Measurements from ENCODE around the gene YKT6. TPM values are rescaled to one million over a fixed set of nuclear protein-coding genes. Genes with fewer than 3 reads are reported as not detected.

Gene YKT6
- total and polyA plus RNA-seq, 2 experiments from 2014 or later = 33.5 to 114 TPM

DNA sequence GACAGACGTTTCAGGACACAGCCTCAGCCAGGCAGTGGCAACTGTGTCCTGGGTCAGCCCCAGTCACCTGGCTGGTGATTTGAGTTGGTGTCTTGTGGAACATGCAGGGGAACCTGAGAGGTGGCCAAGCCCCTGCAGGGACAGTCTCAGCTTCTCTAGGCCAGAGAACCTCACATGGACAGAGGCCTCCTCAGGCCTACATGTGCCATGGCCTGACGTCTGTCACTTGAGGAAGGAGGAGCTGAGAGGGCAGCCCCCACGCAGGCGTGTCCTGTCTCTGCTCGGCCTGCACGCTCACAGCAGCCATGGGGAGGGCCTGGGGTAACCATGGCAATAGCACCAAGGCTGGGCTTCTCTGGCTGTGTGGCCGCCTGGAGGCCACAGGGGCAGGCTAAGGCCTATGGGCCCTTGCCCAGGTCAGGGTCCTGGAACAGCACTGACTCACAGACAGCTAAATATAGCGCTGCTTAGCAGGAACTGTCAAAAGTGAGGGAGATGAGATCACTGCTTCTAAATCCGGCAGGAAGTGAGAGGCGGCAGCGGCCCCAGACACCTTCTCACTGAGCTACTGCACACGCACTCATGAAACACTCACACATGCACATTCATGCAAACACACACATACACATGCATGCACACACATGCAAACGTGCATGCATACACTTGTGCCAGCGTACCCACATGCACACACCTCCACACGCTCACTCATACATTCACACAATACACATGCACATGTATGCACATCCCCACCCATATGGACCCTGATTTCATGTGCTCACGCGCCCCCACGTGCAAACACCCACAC is 57.0 kb downstream of the YKT6 start:
- no peaks in the 10 kb centered on the region for H3F3A ChIP-seq (replicated peaks; ENCODE audit: low read depth)
- Mint-ChIP-seq H3K27me3 (ENCODE audit: insufficient read depth, low read depth, poor library complexity) (peaks cover 17% of the 10 kb centered on the region), H3K27ac (no peak overlapping the region), H3K4me1 (peaks cover 5% of the 10 kb centered on the region), H3K4me3 (no peak overlapping the region), H3K36me3 (ENCODE audit: low read depth) (no peaks in the 10 kb centered on the region; the same call in 2 of the 3 replicates), H3K9me3 (peaks cover 8% of the 10 kb centered on the region)
- H2AFZ ChIP-seq = no peak overlapping the region
- H3K27ac ChIP-seq (ENCODE audit: low read depth) = no peak overlapping the region
- no peaks in the 10 kb centered on the region for H3K27me3 ChIP-seq (ENCODE audit: insufficient read depth)
- no peaks in the 10 kb centered on the region for H3K36me3 ChIP-seq (ENCODE audit: insufficient read depth)
- H3K9me2 ChIP-seq (ENCODE audit: insufficient read depth) = no peaks in the 10 kb centered on the region
- no peaks in the 10 kb centered on the region for H3K79me2 ChIP-seq (replicated peaks; ENCODE audit: insufficient read depth)
- H3K4me1 ChIP-seq (ENCODE audit: insufficient read depth) = no peaks in the 10 kb centered on the region
- H3K4me3 ChIP-seq = no peak overlapping the region
- DNase-seq (ENCODE audit: low spot score) = no peak
- no peak for ATAC-seq
- TF ChIP-seq, protein P1, sequence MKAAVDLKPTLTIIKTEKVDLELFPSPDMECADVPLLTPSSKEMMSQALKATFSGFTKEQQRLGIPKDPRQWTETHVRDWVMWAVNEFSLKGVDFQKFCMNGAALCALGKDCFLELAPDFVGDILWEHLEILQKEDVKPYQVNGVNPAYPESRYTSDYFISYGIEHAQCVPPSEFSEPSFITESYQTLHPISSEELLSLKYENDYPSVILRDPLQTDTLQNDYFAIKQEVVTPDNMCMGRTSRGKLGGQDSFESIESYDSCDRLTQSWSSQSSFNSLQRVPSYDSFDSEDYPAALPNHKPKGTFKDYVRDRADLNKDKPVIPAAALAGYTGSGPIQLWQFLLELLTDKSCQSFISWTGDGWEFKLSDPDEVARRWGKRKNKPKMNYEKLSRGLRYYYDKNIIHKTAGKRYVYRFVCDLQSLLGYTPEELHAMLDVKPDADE (IDR thresholded peaks at IDR 0.05) = no peak
- no peak for TF ChIP-seq STAT1 (IDR thresholded peaks at IDR 0.05; ENCODE audit: unreplicated experiment)
- no peak for TF ChIP-seq ZNF331 (CRISPR knock-in tag; IDR thresholded peaks at IDR 0.05; ENCODE audit: low read depth)
- no peak for TF ChIP-seq EZH2phosphoT487 (IDR thresholded peaks at IDR 0.05; ENCODE audit: unreplicated experiment)
- TF ChIP-seq, protein P2, sequence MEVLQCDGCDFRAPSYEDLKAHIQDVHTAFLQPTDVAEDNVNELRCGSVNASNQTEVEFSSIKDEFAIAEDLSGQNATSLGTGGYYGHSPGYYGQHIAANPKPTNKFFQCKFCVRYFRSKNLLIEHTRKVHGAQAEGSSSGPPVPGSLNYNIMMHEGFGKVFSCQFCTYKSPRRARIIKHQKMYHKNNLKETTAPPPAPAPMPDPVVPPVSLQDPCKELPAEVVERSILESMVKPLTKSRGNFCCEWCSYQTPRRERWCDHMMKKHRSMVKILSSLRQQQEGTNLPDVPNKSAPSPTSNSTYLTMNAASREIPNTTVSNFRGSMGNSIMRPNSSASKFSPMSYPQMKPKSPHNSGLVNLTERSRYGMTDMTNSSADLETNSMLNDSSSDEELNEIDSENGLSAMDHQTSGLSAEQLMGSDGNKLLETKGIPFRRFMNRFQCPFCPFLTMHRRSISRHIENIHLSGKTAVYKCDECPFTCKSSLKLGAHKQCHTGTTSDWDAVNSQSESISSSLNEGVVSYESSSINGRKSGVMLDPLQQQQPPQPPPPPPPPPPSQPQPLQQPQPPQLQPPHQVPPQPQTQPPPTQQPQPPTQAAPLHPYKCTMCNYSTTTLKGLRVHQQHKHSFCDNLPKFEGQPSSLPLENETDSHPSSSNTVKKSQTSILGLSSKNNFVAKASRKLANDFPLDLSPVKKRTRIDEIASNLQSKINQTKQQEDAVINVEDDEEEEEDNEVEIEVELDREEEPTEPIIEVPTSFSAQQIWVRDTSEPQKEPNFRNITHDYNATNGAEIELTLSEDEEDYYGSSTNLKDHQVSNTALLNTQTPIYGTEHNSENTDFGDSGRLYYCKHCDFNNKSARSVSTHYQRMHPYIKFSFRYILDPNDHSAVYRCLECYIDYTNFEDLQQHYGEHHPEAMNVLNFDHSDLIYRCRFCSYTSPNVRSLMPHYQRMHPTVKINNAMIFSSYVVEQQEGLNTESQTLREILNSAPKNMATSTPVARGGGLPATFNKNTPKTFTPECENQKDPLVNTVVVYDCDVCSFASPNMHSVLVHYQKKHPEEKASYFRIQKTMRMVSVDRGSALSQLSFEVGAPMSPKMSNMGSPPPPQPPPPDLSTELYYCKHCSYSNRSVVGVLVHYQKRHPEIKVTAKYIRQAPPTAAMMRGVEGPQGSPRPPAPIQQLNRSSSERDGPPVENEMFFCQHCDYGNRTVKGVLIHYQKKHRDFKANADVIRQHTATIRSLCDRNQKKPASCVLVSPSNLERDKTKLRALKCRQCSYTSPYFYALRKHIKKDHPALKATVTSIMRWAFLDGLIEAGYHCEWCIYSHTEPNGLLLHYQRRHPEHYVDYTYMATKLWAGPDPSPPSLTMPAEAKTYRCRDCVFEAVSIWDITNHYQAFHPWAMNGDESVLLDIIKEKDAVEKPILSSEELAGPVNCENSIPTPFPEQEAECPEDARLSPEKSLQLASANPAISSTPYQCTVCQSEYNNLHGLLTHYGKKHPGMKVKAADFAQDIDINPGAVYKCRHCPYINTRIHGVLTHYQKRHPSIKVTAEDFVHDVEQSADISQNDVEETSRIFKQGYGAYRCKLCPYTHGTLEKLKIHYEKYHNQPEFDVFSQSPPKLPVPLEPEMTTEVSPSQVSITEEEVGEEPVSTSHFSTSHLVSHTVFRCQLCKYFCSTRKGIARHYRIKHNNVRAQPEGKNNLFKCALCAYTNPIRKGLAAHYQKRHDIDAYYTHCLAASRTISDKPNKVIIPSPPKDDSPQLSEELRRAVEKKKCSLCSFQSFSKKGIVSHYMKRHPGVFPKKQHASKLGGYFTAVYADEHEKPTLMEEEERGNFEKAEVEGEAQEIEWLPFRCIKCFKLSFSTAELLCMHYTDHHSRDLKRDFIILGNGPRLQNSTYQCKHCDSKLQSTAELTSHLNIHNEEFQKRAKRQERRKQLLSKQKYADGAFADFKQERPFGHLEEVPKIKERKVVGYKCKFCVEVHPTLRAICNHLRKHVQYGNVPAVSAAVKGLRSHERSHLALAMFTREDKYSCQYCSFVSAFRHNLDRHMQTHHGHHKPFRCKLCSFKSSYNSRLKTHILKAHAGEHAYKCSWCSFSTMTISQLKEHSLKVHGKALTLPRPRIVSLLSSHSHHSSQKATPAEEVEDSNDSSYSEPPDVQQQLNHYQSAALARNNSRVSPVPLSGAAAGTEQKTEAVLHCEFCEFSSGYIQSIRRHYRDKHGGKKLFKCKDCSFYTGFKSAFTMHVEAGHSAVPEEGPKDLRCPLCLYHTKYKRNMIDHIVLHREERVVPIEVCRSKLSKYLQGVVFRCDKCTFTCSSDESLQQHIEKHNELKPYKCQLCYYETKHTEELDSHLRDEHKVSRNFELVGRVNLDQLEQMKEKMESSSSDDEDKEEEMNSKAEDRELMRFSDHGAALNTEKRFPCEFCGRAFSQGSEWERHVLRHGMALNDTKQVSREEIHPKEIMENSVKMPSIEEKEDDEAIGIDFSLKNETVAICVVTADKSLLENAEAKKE (CRISPR knock-in tag; IDR thresholded peaks at IDR 0.05) = no peak
- no peak for TF ChIP-seq ZNF114 (CRISPR knock-in tag; IDR thresholded peaks at IDR 0.05)
- TF ChIP-seq, protein P3, sequence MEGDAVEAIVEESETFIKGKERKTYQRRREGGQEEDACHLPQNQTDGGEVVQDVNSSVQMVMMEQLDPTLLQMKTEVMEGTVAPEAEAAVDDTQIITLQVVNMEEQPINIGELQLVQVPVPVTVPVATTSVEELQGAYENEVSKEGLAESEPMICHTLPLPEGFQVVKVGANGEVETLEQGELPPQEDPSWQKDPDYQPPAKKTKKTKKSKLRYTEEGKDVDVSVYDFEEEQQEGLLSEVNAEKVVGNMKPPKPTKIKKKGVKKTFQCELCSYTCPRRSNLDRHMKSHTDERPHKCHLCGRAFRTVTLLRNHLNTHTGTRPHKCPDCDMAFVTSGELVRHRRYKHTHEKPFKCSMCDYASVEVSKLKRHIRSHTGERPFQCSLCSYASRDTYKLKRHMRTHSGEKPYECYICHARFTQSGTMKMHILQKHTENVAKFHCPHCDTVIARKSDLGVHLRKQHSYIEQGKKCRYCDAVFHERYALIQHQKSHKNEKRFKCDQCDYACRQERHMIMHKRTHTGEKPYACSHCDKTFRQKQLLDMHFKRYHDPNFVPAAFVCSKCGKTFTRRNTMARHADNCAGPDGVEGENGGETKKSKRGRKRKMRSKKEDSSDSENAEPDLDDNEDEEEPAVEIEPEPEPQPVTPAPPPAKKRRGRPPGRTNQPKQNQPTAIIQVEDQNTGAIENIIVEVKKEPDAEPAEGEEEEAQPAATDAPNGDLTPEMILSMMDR (conservative IDR thresholded peaks at IDR 0.05; ENCODE audit: low read depth in 2 of 2) = no peak
- TF ChIP-seq POLR2AphosphoS5 (IDR thresholded peaks at IDR 0.05; ENCODE audit: low read depth) = no peak
- TF ChIP-seq, protein P4, sequence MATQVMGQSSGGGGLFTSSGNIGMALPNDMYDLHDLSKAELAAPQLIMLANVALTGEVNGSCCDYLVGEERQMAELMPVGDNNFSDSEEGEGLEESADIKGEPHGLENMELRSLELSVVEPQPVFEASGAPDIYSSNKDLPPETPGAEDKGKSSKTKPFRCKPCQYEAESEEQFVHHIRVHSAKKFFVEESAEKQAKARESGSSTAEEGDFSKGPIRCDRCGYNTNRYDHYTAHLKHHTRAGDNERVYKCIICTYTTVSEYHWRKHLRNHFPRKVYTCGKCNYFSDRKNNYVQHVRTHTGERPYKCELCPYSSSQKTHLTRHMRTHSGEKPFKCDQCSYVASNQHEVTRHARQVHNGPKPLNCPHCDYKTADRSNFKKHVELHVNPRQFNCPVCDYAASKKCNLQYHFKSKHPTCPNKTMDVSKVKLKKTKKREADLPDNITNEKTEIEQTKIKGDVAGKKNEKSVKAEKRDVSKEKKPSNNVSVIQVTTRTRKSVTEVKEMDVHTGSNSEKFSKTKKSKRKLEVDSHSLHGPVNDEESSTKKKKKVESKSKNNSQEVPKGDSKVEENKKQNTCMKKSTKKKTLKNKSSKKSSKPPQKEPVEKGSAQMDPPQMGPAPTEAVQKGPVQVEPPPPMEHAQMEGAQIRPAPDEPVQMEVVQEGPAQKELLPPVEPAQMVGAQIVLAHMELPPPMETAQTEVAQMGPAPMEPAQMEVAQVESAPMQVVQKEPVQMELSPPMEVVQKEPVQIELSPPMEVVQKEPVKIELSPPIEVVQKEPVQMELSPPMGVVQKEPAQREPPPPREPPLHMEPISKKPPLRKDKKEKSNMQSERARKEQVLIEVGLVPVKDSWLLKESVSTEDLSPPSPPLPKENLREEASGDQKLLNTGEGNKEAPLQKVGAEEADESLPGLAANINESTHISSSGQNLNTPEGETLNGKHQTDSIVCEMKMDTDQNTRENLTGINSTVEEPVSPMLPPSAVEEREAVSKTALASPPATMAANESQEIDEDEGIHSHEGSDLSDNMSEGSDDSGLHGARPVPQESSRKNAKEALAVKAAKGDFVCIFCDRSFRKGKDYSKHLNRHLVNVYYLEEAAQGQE (IDR thresholded peaks at IDR 0.05; ENCODE audit: unreplicated experiment) = no peak
- no peak for TF ChIP-seq NANOG (IDR thresholded peaks at IDR 0.05; ENCODE audit: borderline replicate concordance)
- no peak for TF ChIP-seq EZH2 (IDR thresholded peaks at IDR 0.05; ENCODE audit: low read depth, unreplicated experiment)
- no peak overlapping the region for H3K4me2 ChIP-seq
- no peaks in the 10 kb centered on the region; the same call in 1 of the 2 replicates for H4K20me1 ChIP-seq (replicated peaks; ENCODE audit: insufficient read depth)
